ENCODE results near the gene MYH7. TPM values are rescaled to one million over a fixed set of nuclear protein-coding genes. Genes with fewer than 3 reads are reported as not detected.
"Not testable (repeated sequence)": the region's sequence is repeated elsewhere in the genome, so short reads cannot be mapped to it uniquely, and the experiment has no call there.

Gene MYH7
- total RNA-seq, 4 donors from 2014 or later, result 0.27 TPM; not detected in 3

GRCh38 chr14:23421594-23421993, 13.9 kb downstream of the MYH7 start:
- Histone ChIP-seq H3K9me3 (no peaks in the 10 kb centered on the region), H3K4me3 (replicated peaks in 1 of 3) (no peak overlapping the region), H3K36me3 (no peaks in the 10 kb centered on the region), H3K27me3 (no peaks in the 10 kb centered on the region), H3K4me1 (no peaks in the 10 kb centered on the region), H3K27ac (no peak overlapping the region)
- intact Hi-C loops (cut with DNase I), result no loop called here
- DNase-seq, result no peak
- no peak for TF ChIP-seq POLR2A (IDR thresholded peaks at IDR 0.05)
- TF ChIP-seq, protein P1, sequence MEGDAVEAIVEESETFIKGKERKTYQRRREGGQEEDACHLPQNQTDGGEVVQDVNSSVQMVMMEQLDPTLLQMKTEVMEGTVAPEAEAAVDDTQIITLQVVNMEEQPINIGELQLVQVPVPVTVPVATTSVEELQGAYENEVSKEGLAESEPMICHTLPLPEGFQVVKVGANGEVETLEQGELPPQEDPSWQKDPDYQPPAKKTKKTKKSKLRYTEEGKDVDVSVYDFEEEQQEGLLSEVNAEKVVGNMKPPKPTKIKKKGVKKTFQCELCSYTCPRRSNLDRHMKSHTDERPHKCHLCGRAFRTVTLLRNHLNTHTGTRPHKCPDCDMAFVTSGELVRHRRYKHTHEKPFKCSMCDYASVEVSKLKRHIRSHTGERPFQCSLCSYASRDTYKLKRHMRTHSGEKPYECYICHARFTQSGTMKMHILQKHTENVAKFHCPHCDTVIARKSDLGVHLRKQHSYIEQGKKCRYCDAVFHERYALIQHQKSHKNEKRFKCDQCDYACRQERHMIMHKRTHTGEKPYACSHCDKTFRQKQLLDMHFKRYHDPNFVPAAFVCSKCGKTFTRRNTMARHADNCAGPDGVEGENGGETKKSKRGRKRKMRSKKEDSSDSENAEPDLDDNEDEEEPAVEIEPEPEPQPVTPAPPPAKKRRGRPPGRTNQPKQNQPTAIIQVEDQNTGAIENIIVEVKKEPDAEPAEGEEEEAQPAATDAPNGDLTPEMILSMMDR (IDR thresholded peaks at IDR 0.05), result no peak

DNA sequence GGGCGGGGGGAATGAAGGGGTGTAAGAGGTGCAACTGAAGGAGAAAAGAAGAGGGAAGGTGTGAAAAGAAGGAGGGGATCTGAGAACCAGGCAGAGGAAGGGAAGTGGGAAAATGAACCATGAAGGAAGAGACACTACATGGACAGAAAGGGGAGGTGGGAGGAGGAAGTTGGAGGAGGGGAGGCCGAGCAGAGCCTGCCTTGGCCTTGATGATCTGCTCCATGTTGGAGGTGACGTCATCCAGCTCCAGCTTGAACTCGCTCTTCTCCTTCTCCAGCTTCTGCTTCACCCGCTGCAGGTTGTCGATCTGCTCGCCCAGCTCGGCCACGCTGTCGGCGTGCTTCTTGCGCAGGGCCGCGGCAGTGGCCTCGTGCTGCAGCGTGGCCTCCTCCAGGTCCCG, 15.8 kb downstream of the MYH7 start:
- H3K4me3 ChIP-seq (replicated peaks in 1 of 3); DNase-seq; H3K9me3 ChIP-seq; intact Hi-C loops (cut with DNase I); H3K4me1 ChIP-seq; H3K27me3 ChIP-seq; H3K27ac ChIP-seq; H3K36me3 ChIP-seq: not testable (repeated sequence)
- 74 to 82% methylated on average over 4 to 5 of the region's 17 CpGs for WGBS, 2 donors

DNA sequence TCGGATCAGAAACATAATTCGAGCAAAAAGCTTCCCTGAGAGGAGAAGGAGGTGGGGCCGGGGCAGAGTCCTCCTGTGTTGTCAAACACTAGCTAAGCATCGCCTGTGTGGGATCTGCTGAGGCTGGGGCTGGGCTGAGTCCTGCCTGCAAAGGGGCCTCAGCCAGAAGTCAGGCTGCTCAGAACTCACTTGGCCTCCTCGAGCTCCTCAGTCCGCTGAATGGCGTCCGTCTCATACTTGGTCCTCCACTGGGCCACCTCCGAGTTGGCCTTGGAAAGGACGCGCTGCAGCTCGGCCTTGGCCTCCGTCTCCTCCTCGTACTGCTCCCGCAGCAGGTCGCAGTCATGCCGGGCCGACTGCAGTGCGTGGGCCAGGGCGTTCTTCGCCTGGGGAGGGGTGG, 17.4 kb downstream of the MYH7 start:
- Histone ChIP-seq H3K27me3 (no peaks in the 10 kb centered on the region), H3K36me3 (no peaks in the 10 kb centered on the region), H3K4me3 (replicated peaks in 1 of 3) (no peak overlapping the region), H3K4me1 (no peaks in the 10 kb centered on the region), H3K27ac (no peak overlapping the region), H3K9me3 (no peaks in the 10 kb centered on the region)
- TF ChIP-seq POLR2A (IDR thresholded peaks at IDR 0.05), result no peak
- TF ChIP-seq, protein P1 (IDR thresholded peaks at IDR 0.05), result no peak
- no peak for DNase-seq
- WGBS, 2 donors, result 93% methylated on average over 21 of the region's 21 CpGs
- intact Hi-C loops (cut with DNase I), result no loop called here

DNA sequence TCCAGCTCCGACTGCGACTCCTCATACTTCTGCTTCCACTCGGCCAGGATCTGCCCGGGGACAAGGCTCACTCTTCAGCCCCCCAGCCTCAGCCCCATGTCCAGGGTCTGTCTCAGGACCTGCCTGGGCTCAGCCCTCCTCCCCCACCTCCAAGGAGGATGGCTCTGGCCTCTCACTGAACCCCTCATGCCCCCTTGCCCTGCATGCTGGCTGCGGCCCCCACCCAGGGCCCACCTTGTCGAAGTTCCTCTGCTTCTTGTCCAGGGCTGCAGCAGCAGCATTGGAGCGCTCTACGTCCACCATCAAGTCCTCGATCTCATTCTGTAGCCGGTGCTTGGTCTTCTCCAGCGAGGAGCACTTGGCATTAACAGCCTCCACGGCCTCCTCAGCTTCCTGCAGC, 18.2 kb downstream of the MYH7 start:
- H3K27me3 ChIP-seq; intact Hi-C loops (cut with DNase I); H3K36me3 ChIP-seq; H3K4me1 ChIP-seq; H3K27ac ChIP-seq; DNase-seq; H3K9me3 ChIP-seq; H3K4me3 ChIP-seq (replicated peaks in 1 of 3): not testable (repeated sequence)
- WGBS, 2 donors, result 81 to 86% methylated on average over 12 of the region's 12 CpGs

DNA sequence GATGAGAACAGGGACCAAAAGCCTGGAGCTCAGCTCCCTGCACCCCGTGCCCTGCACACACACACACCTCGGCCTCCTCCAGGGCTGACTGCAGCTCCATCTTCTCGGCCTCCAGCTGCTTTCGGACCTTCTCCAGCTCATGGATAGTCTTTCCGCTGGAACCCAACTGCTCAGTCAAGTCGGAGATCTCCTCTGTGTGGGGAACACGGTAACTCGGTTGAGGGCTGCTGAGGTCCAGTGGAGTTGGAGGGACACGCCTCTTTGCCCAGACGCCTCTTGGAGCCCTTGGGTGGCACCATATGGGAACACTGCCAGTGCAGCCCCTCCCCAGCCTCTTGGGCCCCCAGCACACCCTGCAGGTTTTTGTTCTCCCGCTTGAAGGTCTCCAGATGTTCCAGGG, 18.7 kb downstream of the MYH7 start:
- H3K36me3 ChIP-seq, result no peaks in the 10 kb centered on the region
- TF ChIP-seq, protein P1 (IDR thresholded peaks at IDR 0.05), result no peak
- TF ChIP-seq POLR2A (IDR thresholded peaks at IDR 0.05), result no peak
- no peak overlapping the region for H3K27ac ChIP-seq
- no peak overlapping the region for H3K4me3 ChIP-seq (replicated peaks in 1 of 3)
- H3K27me3 ChIP-seq, result no peaks in the 10 kb centered on the region
- no peaks in the 10 kb centered on the region for H3K4me1 ChIP-seq
- WGBS, 2 donors, result 77 to 82% methylated on average over 11 of the region's 11 CpGs
- no peaks in the 10 kb centered on the region for H3K9me3 ChIP-seq
- no peak for DNase-seq
- intact Hi-C loops (cut with DNase I), result no loop called here

DNA sequence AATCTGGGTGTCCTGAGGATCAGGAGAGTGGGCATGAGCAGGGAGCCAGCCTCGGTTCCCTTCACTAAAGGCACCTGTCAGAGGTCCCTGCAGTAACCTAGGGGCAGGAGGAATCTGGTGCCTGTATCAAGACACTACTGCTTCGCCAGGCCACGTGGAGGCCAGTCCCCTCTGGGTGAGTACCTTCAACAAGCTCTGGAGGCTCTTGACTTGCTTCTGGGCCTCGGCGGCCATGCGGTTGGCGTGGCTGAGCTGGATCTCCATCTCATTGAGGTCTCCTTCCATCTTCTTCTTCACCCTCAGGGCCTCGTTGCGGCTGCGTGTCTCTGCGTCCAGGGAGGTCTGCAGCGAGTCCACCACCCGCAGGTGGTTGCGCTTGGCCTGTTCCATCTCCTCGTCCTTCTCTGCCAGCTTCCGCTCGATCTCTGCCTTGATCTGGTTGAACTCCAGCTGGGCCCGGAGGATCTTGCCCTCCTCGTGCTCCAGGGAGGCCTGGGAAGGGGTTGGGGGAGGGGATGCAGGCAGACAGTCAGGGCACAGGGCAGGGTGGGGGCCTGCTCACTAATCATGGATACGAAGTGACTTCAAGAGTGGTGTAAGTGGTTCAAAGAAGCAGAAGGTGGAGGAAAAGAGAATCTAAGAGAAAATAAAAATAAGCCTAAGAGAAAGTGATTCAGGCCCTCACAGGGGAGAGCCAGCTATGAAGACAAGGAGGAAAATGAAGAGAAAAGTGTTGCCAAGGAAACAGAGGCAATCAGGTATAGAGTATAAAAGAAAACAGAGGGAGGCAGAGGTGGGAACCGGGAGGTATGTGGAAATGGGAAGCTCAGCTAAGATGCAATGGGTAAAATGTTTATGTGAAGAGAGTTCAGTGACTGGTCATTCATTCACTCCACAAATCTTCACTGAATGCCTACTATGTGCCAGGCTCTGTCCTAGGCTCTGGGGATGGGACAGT, 19.4 kb downstream of the MYH7 start:
- WGBS, 2 donors, result 72 to 77% methylated on average over 20 to 21 of the region's 21 CpGs
- no peaks in the 10 kb centered on the region for H3K36me3 ChIP-seq
- H3K9me3 ChIP-seq, result no peaks in the 10 kb centered on the region
- no peaks in the 10 kb centered on the region for H3K27me3 ChIP-seq
- DNase-seq, result no peak
- intact Hi-C loops (cut with DNase I), result no loop called here
- H3K4me1 ChIP-seq, result no peaks in the 10 kb centered on the region
- no peak overlapping the region for H3K4me3 ChIP-seq (replicated peaks in 1 of 3)
- H3K27ac ChIP-seq, result no peak overlapping the region
- TF ChIP-seq POLR2A (IDR thresholded peaks at IDR 0.05), result no peak
- TF ChIP-seq, protein P1 (IDR thresholded peaks at IDR 0.05), result no peak

All from thyroid gland (tissue), 4 donors.